ENCODE results near the gene B4GALNT2.

GRCh38 chr17:49132699-49133364 is at the start of gene B4GALNT2:
- TF ChIP-seq CTCF (IDR thresholded peaks at IDR 0.05) (no peak), POLR2A (IDR thresholded peaks at IDR 0.05) (no peak)
